Glomerular visceral epithelial cell (primary cell): ENCODE data around the gene BLOC1S4.

ENCODE experiments used
- DNase-seq: peaks from one replicate; pipeline ENCODE4 v3.0.0-alpha.2; 2016; ENCODE audit errors: extremely low spot score

BLOC1S4 gene

DNA sequence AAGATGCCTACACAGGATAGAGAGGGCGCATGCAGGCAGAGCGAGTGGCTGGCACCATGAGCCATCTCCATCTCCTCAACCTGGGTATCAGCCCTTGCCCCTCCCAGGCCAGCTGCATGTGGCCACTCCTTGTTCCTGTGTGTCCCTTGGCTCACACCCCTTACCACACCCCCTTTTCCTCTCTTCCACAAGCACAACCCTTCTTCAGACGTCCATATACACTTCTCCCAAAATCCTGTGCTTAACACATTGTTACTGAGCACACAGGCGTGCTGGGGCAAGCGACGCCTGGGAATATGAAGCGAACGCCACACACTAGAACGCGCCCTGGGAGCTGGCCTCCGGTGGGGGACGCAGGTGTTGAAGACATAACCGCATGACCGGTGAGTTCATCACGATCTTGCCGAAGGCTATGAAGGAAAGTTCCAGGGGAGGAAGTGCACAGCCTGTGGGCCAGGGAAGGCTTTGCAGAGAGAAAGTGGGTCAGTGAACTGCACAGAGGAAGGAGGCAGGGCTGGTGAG, 47.4 kb downstream of the BLOC1S4 start:
- no peak for DNase-seq

DNA sequence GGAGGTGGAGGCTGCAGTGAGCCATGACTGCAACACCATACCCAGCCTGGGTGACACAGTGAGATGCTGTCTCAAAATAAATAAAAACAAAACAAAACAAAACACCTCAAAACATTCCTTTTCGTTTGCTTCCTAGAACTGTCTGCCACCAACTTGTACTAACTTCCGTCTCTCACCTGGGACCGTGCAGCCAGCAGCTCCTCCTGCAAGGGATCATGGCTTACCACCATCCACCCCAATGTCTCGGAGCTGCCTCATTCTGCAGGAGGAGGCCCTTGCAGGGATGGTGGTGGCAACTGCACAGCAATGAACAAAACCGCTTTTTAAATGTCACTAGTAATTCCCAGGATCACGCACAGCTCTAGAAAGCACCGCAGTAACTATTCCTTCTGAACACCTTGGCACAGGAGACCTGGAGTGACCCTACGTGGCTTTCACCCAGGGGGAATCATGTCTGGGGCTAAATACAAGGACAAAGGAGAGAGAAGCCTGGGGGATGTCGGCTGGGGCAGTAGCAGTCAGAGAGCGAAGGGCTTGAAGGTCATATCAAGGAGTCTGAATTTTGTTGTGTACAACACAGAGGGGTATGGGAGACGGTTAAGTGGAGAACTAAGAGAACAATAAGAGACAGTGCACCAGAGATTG, 49.1 kb downstream of the BLOC1S4 start:
- DNase-seq: no peak

DNA sequence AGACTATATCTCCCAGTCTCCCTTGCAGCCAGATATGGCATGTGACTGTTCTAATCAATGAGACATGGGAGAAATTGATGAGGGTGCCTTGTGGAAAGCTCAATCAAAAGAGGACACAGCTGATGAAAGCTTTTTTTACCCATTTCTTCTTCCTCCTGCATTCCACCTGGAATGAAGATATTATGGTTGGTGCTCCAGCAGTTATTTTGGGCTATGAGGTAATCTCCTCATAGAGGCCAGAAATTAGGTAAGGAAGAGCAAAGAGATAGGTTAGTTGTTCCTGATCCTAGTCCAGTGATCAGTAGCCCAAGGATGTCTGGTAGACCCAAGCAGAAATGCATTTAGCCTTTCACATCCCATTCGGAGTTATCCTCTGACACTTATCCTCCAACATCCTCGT, 49.7 kb downstream of the BLOC1S4 start:
- DNase-seq: no peak
